Measurements from ENCODE around the gene PTGR1.

Gene PTGR1

DNA sequence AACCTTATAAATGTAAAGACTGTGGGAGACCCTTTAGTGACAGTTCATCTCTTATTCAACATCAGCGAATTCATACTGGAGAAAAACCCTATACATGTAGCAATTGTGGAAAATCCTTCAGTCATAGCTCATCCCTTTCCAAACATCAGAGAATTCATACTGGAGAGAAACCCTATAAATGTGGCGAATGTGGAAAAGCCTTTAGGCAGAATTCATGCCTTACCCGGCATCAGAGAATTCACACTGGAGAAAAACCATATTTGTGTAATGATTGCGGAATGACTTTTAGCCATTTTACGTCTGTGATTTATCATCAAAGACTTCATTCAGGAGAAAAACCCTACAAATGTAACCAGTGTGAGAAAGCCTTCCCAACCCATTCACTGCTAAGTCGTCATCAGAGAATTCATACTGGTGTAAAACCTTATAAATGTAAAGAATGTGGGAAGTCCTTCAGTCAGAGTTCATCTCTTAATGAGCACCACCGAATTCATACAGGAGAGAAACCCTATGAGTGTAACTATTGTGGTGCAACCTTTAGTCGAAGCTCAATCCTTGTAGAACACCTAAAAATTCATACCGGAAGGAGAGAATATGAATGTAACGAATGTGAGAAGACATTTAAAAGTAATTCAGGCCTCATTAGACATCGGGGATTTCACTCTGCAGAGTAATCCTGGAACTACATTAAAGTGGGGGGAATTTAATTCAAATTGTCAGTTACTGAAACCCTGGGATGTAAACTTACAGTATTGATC is 56.8 kb downstream of the PTGR1 start:
- H3K9ac ChIP-seq (ENCODE audit: low read length): no peak overlapping the region
- H3K36me3 ChIP-seq (ENCODE audit: control insufficient read depth in 1 of 2, insufficient read depth in 2 of 2, low read depth in 1 of 2, low read length in 2 of 2): peaks cover 3 to 32% of the 10 kb centered on the region in 2 experiments
- no peaks in the 10 kb centered on the region for H3K79me1 ChIP-seq (replicated peaks; ENCODE audit: low read length, poor library complexity, severe bottlenecking)
- 96% methylated on average over 10 of the region's 11 CpGs for WGBS
- H2AK5ac ChIP-seq (ENCODE audit: low read length, severe bottlenecking): no peak overlapping the region
- no peak overlapping the region for H2BK120ac ChIP-seq (ENCODE audit: low read depth, low read length)
- H3K9me3 ChIP-seq (ENCODE audit: control insufficient read depth, low read length): peaks cover 99% of the 10 kb centered on the region
- no peak overlapping the region for H2BK15ac ChIP-seq (ENCODE audit: low read depth, poor library complexity, severe bottlenecking)
- H3K4me1 ChIP-seq (ENCODE audit: control insufficient read depth, insufficient read depth, low read depth, low read length): no peaks in the 10 kb centered on the region
- no peak overlapping the region for H3K4ac ChIP-seq (ENCODE audit: low read depth in 1 of 2, low read length in 2 of 2)
- H2AFZ ChIP-seq (ENCODE audit: low read depth, low read length): no peak overlapping the region
- H3K27me3 ChIP-seq (ENCODE audit: control insufficient read depth in 1 of 2, insufficient read depth in 1 of 2, low read length in 2 of 2): no peaks in the 10 kb centered on the region
- no peak overlapping the region for H3K27ac ChIP-seq (ENCODE audit: low read length, poor library complexity, severe bottlenecking)
- no peak overlapping the region for H3K14ac ChIP-seq (ENCODE audit: low read length in 2 of 2)
- no peak overlapping the region for H3K18ac ChIP-seq (ENCODE audit: low read depth in 1 of 2, low read length in 2 of 2)
- H4K8ac ChIP-seq (ENCODE audit: low read length): no peak overlapping the region
- H3K4me2 ChIP-seq (ENCODE audit: low read length, poor library complexity, severe bottlenecking): no peak overlapping the region
- H3K23ac ChIP-seq (ENCODE audit: low read length in 2 of 2): no peak overlapping the region
- H2BK5ac ChIP-seq (ENCODE audit: low read depth, low read length, poor library complexity, severe bottlenecking): no peak overlapping the region
- peak; percentile 11 for DNase-seq
- H4K91ac ChIP-seq (ENCODE audit: low read length): no peak overlapping the region
- no peak overlapping the region for H2BK12ac ChIP-seq (ENCODE audit: low read length in 2 of 2)
- peak overlapping the region in 1 of 2 experiments; percentile 35 for H3K4me3 ChIP-seq (ENCODE audit: insufficient read depth in 1 of 2, low read depth in 1 of 2, low read length in 2 of 2)

DNA sequence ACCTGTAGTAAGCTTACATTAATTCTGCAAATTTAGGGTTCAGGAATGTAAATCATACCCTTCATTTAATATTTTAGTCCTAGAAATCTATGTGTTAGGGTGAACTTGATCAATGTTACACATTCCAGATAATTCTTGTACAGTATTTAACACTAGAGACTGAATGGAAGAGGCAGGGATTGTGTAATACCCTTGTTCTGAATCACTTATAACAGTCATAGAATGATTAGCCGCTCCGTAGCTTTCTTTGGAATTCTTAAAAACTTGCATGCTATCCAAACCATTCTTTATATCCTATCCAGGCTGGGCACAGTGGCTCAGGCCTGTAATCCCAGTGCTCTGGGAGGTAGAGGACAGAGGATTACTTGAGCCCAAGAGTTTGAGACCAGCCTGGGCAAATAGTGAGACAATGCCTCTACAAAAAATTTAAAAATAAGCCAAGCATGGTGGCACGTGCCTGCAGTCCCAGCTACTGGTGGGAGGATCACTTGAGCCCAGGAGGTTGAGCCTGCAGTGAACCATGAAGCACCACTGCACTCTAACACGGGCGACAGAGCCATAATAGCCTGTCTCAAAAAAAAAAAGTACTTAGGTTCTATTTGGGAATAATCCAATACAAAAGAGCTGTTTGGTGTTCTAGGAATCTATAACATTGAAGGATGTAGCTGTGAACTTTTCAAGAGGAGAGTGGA is 66.2 kb downstream of the PTGR1 start:
- H2BK5ac ChIP-seq (ENCODE audit: low read depth, low read length, poor library complexity, severe bottlenecking): no peak overlapping the region
- H2BK120ac ChIP-seq (ENCODE audit: low read depth, low read length): no peak overlapping the region
- H3K4ac ChIP-seq (ENCODE audit: low read depth in 1 of 2, low read length in 2 of 2): no peak overlapping the region
- H3K27me3 ChIP-seq (ENCODE audit: control insufficient read depth in 1 of 2, insufficient read depth in 1 of 2, low read length in 2 of 2): no peaks in the 10 kb centered on the region
- no peak overlapping the region for H2AK5ac ChIP-seq (ENCODE audit: low read length, severe bottlenecking)
- H4K8ac ChIP-seq (ENCODE audit: low read length): no peak overlapping the region
- H3K9me3 ChIP-seq (ENCODE audit: control insufficient read depth, low read length): peaks cover 72% of the 10 kb centered on the region
- no peak overlapping the region for H4K91ac ChIP-seq (ENCODE audit: low read length)
- no peak overlapping the region for H2BK12ac ChIP-seq (ENCODE audit: low read length in 2 of 2)
- H3K9ac ChIP-seq (ENCODE audit: low read length): no peak overlapping the region
- no peak overlapping the region for H2AFZ ChIP-seq (ENCODE audit: low read depth, low read length)
- H3K79me1 ChIP-seq (replicated peaks; ENCODE audit: low read length, poor library complexity, severe bottlenecking): peaks cover 2% of the 10 kb centered on the region
- no peaks in the 10 kb centered on the region for H3K4me1 ChIP-seq (ENCODE audit: control insufficient read depth, insufficient read depth, low read depth, low read length)
- H3K27ac ChIP-seq (ENCODE audit: low read length, poor library complexity, severe bottlenecking): no peak overlapping the region
- no peak overlapping the region for H3K23ac ChIP-seq (ENCODE audit: low read length in 2 of 2)
- H3K14ac ChIP-seq (ENCODE audit: low read length in 2 of 2): no peak overlapping the region
- H3K4me2 ChIP-seq (ENCODE audit: low read length, poor library complexity, severe bottlenecking): no peak overlapping the region
- H2BK15ac ChIP-seq (ENCODE audit: low read depth, poor library complexity, severe bottlenecking): no peak overlapping the region
- no peak for DNase-seq
- 76% methylated on average over 1 of the region's 5 CpGs for WGBS
- H3K4me3 ChIP-seq (ENCODE audit: insufficient read depth in 1 of 2, low read depth in 1 of 2, low read length in 2 of 2): peak overlapping the region in 1 of 2 experiments; percentile 16
- no peak overlapping the region for H3K18ac ChIP-seq (ENCODE audit: low read depth in 1 of 2, low read length in 2 of 2)
- H3K36me3 ChIP-seq (ENCODE audit: control insufficient read depth in 1 of 2, insufficient read depth in 2 of 2, low read depth in 1 of 2, low read length in 2 of 2): peaks cover 26 to 52% of the 10 kb centered on the region in 2 experiments

DNA sequence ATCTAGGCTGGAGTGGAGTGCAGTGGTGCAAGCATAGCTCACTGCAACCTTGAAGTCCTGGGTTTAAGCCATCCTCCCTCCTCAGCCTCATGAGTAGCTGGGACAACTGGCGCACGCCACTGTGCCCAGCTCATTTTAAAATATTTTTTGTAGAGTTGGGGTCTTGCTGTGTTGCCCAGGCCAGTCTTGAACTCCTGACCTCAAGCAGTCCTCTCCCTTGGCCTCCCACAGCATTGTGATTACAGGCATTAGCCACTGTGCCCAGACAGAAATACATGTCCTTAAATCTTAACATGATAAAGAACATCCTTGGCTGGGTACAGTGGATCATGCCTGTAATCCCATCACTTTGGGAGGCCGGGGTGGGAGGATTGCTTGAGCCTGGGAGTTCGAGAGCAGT is 67.7 kb downstream of the PTGR1 start:
- H2AK5ac ChIP-seq (ENCODE audit: low read length, severe bottlenecking): no peak overlapping the region
- H3K4me2 ChIP-seq (ENCODE audit: low read length, poor library complexity, severe bottlenecking): no peak overlapping the region
- peaks cover 57% of the 10 kb centered on the region for H3K9me3 ChIP-seq (ENCODE audit: control insufficient read depth, low read length)
- H3K79me1 ChIP-seq (replicated peaks; ENCODE audit: low read length, poor library complexity, severe bottlenecking): peaks cover 2% of the 10 kb centered on the region
- no peak overlapping the region for H2BK120ac ChIP-seq (ENCODE audit: low read depth, low read length)
- no peak overlapping the region for H3K9ac ChIP-seq (ENCODE audit: low read length)
- H3K4me3 ChIP-seq (ENCODE audit: insufficient read depth in 1 of 2, low read depth in 1 of 2, low read length in 2 of 2): no peak overlapping the region
- H2AFZ ChIP-seq (ENCODE audit: low read depth, low read length): no peak overlapping the region
- no peak overlapping the region for H2BK15ac ChIP-seq (ENCODE audit: low read depth, poor library complexity, severe bottlenecking)
- H3K27ac ChIP-seq (ENCODE audit: low read length, poor library complexity, severe bottlenecking): no peak overlapping the region
- no peak overlapping the region for H3K23ac ChIP-seq (ENCODE audit: low read length in 2 of 2)
- H2BK5ac ChIP-seq (ENCODE audit: low read depth, low read length, poor library complexity, severe bottlenecking): no peak overlapping the region
- no peak overlapping the region for H3K14ac ChIP-seq (ENCODE audit: low read length in 2 of 2)
- H3K4ac ChIP-seq (ENCODE audit: low read depth in 1 of 2, low read length in 2 of 2): no peak overlapping the region
- no peak overlapping the region for H2BK12ac ChIP-seq (ENCODE audit: low read length in 2 of 2)
- H3K4me1 ChIP-seq (ENCODE audit: control insufficient read depth, insufficient read depth, low read depth, low read length): no peaks in the 10 kb centered on the region
- H3K36me3 ChIP-seq (ENCODE audit: control insufficient read depth in 1 of 2, insufficient read depth in 2 of 2, low read depth in 1 of 2, low read length in 2 of 2): peaks cover 17 to 48% of the 10 kb centered on the region in 2 experiments
- H3K27me3 ChIP-seq (ENCODE audit: control insufficient read depth in 1 of 2, insufficient read depth in 1 of 2, low read length in 2 of 2): no peaks in the 10 kb centered on the region
- DNase-seq: no peak
- 89% methylated on average over 2 of the region's 4 CpGs for WGBS
- no peak overlapping the region for H4K8ac ChIP-seq (ENCODE audit: low read length)
- no peak overlapping the region for H3K18ac ChIP-seq (ENCODE audit: low read depth in 1 of 2, low read length in 2 of 2)
- no peak overlapping the region for H4K91ac ChIP-seq (ENCODE audit: low read length)

GRCh38 chr9:111529787-111530186 is 69.7 kb downstream of the PTGR1 start:
- no peak overlapping the region for H3K4me3 ChIP-seq (ENCODE audit: insufficient read depth in 1 of 2, low read depth in 1 of 2, low read length in 2 of 2)
- DNase-seq: no peak
- H3K27ac ChIP-seq (ENCODE audit: low read length, poor library complexity, severe bottlenecking): no peak overlapping the region
- WGBS: 0% methylated on average over 1 of the region's 2 CpGs
- peaks cover 43% of the 10 kb centered on the region for H3K9me3 ChIP-seq (ENCODE audit: control insufficient read depth, low read length)
- no peak overlapping the region for H2AFZ ChIP-seq (ENCODE audit: low read depth, low read length)
- peaks cover 2% of the 10 kb centered on the region for H3K79me1 ChIP-seq (replicated peaks; ENCODE audit: low read length, poor library complexity, severe bottlenecking)
- no peak overlapping the region for H4K8ac ChIP-seq (ENCODE audit: low read length)
- no peak overlapping the region for H3K18ac ChIP-seq (ENCODE audit: low read depth in 1 of 2, low read length in 2 of 2)
- H2BK120ac ChIP-seq (ENCODE audit: low read depth, low read length): no peak overlapping the region
- no peak overlapping the region for H4K91ac ChIP-seq (ENCODE audit: low read length)
- peaks cover 0 to 3% of the 10 kb centered on the region in 2 experiments for H3K27me3 ChIP-seq (ENCODE audit: control insufficient read depth in 1 of 2, insufficient read depth in 1 of 2, low read length in 2 of 2)
- H2AK5ac ChIP-seq (ENCODE audit: low read length, severe bottlenecking): no peak overlapping the region
- H2BK5ac ChIP-seq (ENCODE audit: low read depth, low read length, poor library complexity, severe bottlenecking): no peak overlapping the region
- H3K4me1 ChIP-seq (ENCODE audit: control insufficient read depth, insufficient read depth, low read depth, low read length): peaks cover 6% of the 10 kb centered on the region
- no peak overlapping the region for H2BK15ac ChIP-seq (ENCODE audit: low read depth, poor library complexity, severe bottlenecking)
- H3K4me2 ChIP-seq (ENCODE audit: low read length, poor library complexity, severe bottlenecking): no peak overlapping the region
- H3K36me3 ChIP-seq (ENCODE audit: control insufficient read depth in 1 of 2, insufficient read depth in 2 of 2, low read depth in 1 of 2, low read length in 2 of 2): peaks cover 13 to 35% of the 10 kb centered on the region in 2 experiments
- no peak overlapping the region for H3K9ac ChIP-seq (ENCODE audit: low read length)
- no peak overlapping the region for H2BK12ac ChIP-seq (ENCODE audit: low read length in 2 of 2)
- H3K4ac ChIP-seq (ENCODE audit: low read depth in 1 of 2, low read length in 2 of 2): no peak overlapping the region
- no peak overlapping the region for H3K14ac ChIP-seq (ENCODE audit: low read length in 2 of 2)
- H3K23ac ChIP-seq (ENCODE audit: low read length in 2 of 2): no peak overlapping the region

Data from mesenchymal stem cell (in vitro differentiated cells and primary cell).